Suprapubic skin (tissue), 3 donors: ENCODE measurements around the gene UNC93B1.

Experiments used
- CTCF ChIP-seq, 2 donors: fragments of 200-600 bp in 1 of 2; fragments of 450-650 bp in 1 of 2; sonication (generic) in 1 of 2; IDR thresholded peaks; one replicate each; pipeline ENCODE4 v1.5.1; 2016 to 2019; ENCODE audit warnings: antibody characterized with exemption in 2 of 2, mild to moderate bottlenecking in 1 of 2, moderate library complexity in 1 of 2
- POLR2A ChIP-seq, 2 donors: fragments of 450-650 bp; IDR thresholded peaks; one replicate each; pipeline ENCODE4 v1.6.1; 2017; ENCODE audit warnings: antibody characterized with exemption in 2 of 2, mild to moderate bottlenecking in 2 of 2, moderate library complexity in 2 of 2

- TF ChIP-seq CTCF (IDR thresholded peaks at IDR 0.05), result no peak
- TF ChIP-seq POLR2A (IDR thresholded peaks at IDR 0.05), result no peak
These were observed 47.6 kb upstream of the UNC93B1 start for GRCh38 chr11:68051191-68052136.
